NOMO-1 treated with dmso at 0.1 percent for 144 hours (cell line): ENCODE data around the gene ADRA2C.

Experiments
- DNase-seq: peaks from one replicate; lab custom pipeline; 2025; ENCODE audit not compliant: unreplicated experiment; lab: John Stamatoyannopoulos, UW

The ADRA2C gene

GRCh38 chr4:3766036-3766784 is at the start of gene ADRA2C:
Gene ADRA2C (plus strand): TSS chr4:3766385. CDS start chr4:3766607, 222 bp downstream.
- DNase-seq: no peak

GRCh38 chr4:3716631-3717235 is 49.5 kb upstream of the ADRA2C start:
- DNase-seq: no peak

GRCh38 chr4:3717241-3717640 is 48.9 kb upstream of the ADRA2C start:
- DNase-seq: no peak

GRCh38 chr4:3718462-3718861 is 47.7 kb upstream of the ADRA2C start:
- DNase-seq: no peak

- DNase-seq: no peak
Observed at GRCh38 chr4:3719191-3719590, 47.0 kb upstream of the ADRA2C start.

GRCh38 chr4:3719836-3720235 is 46.3 kb upstream of the ADRA2C start:
- no peak for DNase-seq

- no peak for DNase-seq
Observed at GRCh38 chr4:3720466-3720865, 45.7 kb upstream of the ADRA2C start.

GRCh38 chr4:3721186-3721585 is 45.0 kb upstream of the ADRA2C start:
- DNase-seq: no peak

- DNase-seq: no peak
Observed at GRCh38 chr4:3721627-3722026, 44.6 kb upstream of the ADRA2C start.

- DNase-seq: no peak
Observed at GRCh38 chr4:3722446-3723231, 43.5 kb upstream of the ADRA2C start.

GRCh38 chr4:3723232-3723642 is 42.9 kb upstream of the ADRA2C start:
- DNase-seq: no peak

GRCh38 chr4:3724319-3725231 is 41.6 kb upstream of the ADRA2C start:
- DNase-seq: peak; percentile 26

GRCh38 chr4:3725936-3726870 is 40.0 kb upstream of the ADRA2C start:
- no peak for DNase-seq

GRCh38 chr4:3727847-3728469 is 38.2 kb upstream of the ADRA2C start:
- DNase-seq: no peak

- no peak for DNase-seq
Observed at GRCh38 chr4:3729188-3729881, 36.9 kb upstream of the ADRA2C start.

- DNase-seq: no peak
Observed at GRCh38 chr4:3729882-3730226, 36.3 kb upstream of the ADRA2C start.

GRCh38 chr4:3730422-3731190 is 35.6 kb upstream of the ADRA2C start:
- DNase-seq: no peak
